OCI-LY3 (cell line): ENCODE data around the gene PGAM1.

ENCODE experiments used
- CTCF ChIP-seq: fragments of 200-600, 300-600 bp; sonication (generic); IDR thresholded peaks from 2 replicates; pipeline ENCODE4 v1.5.1; 2014; ENCODE audit warnings: antibody characterized with exemption, low read length, low read depth
- EZH2phosphoT487 ChIP-seq: fragments of 200-600 bp; shearing (Covaris generic); IDR thresholded peaks from 2 replicates; pipeline ENCODE4 v1.6.1; 2018; ENCODE audit warnings: antibody characterized with exemption, mixed run types, low read depth

- TF ChIP-seq CTCF (no peak), EZH2phosphoT487 (no peak)
Observed at GRCh38 chr10:97450828-97451227, 24.8 kb downstream of the PGAM1 start.
